Ammon's horn (tissue), 1 donor: ENCODE measurements around the gene NALCN.

Source experiments
- DNase-seq: peaks from one replicate; pipeline ENCODE4 v3.0.0-alpha.2; 2016; ENCODE audit warnings: low spot score

Gene NALCN

GRCh38 chr13:101205408-101205807 is 210.9 kb downstream of the NALCN start:
- DNase-seq: no peak

- no peak for DNase-seq
These were observed 211.9 kb downstream of the NALCN start for GRCh38 chr13:101204270-101205020.

- no peak for DNase-seq
These were observed 213.7 kb downstream of the NALCN start for GRCh38 chr13:101202590-101202989.

GRCh38 chr13:101190976-101191375 is 225.3 kb downstream of the NALCN start:
- no peak for DNase-seq

GRCh38 chr13:101190337-101190736 is 226.0 kb downstream of the NALCN start:
- no peak for DNase-seq

- peak; percentile 30 for DNase-seq
These were observed 230.7 kb downstream of the NALCN start for GRCh38 chr13:101185606-101186005.

GRCh38 chr13:101181076-101181685 is 235.1 kb downstream of the NALCN start:
- DNase-seq: no peak

GRCh38 chr13:101179021-101179420 is 237.3 kb downstream of the NALCN start:
- no peak for DNase-seq

- no peak for DNase-seq
These were observed 237.9 kb downstream of the NALCN start for GRCh38 chr13:101178406-101178805.

- DNase-seq: no peak
These were observed 246.0 kb downstream of the NALCN start for GRCh38 chr13:101170306-101170705.

GRCh38 chr13:101157261-101157660 is 259.0 kb downstream of the NALCN start:
- no peak for DNase-seq

- DNase-seq: no peak
These were observed 260.4 kb downstream of the NALCN start for GRCh38 chr13:101155920-101156319.

GRCh38 chr13:101152184-101152583 is 264.1 kb downstream of the NALCN start:
- no peak for DNase-seq

- peak; percentile 33 for DNase-seq
These were observed 265.3 kb downstream of the NALCN start for GRCh38 chr13:101150998-101151397.

- DNase-seq: no peak
These were observed 266.4 kb downstream of the NALCN start for GRCh38 chr13:101149735-101150384.

GRCh38 chr13:101146101-101146898 is 270.0 kb downstream of the NALCN start:
- DNase-seq: no peak

- DNase-seq: peak; percentile 66
These were observed 271.4 kb downstream of the NALCN start for GRCh38 chr13:101144808-101145419.

- DNase-seq: no peak
These were observed 275.4 kb downstream of the NALCN start for GRCh38 chr13:101140936-101141335.

- DNase-seq: no peak
These were observed 276.1 kb downstream of the NALCN start for GRCh38 chr13:101140087-101140770.

- DNase-seq: no peak
These were observed 277.2 kb downstream of the NALCN start for GRCh38 chr13:101139081-101139480.

- DNase-seq: peak; percentile 62
These were observed 288.5 kb downstream of the NALCN start for GRCh38 chr13:101127741-101128353.
